CD4-positive, alpha-beta T cell treated with Interferon gamma for 1 hour (primary cell): ENCODE data around the gene TLE4.
A peak's percentile ranks its signal among the peaks of the same experiment; 100 is the strongest.

Source experiments
- DNase-seq: peaks from one replicate; pipeline ENCODE4 v3.0.0-alpha.2; 2020

TLE4 gene

GRCh38 chr9:79667817-79668436 is 96.2 kb downstream of the TLE4 start:
- DNase-seq, result no peak

- DNase-seq, result no peak
These were observed 97.2 kb downstream of the TLE4 start for GRCh38 chr9:79668956-79669355.

- DNase-seq, result no peak
These were observed 98.7 kb downstream of the TLE4 start for GRCh38 chr9:79670269-79670961.

- no peak for DNase-seq
These were observed 99.8 kb downstream of the TLE4 start for GRCh38 chr9:79671558-79671957.

GRCh38 chr9:79672236-79672635 is 100.5 kb downstream of the TLE4 start:
- no peak for DNase-seq

GRCh38 chr9:79672891-79673290 is 101.1 kb downstream of the TLE4 start:
- DNase-seq, result no peak

- no peak for DNase-seq
These were observed 101.8 kb downstream of the TLE4 start for GRCh38 chr9:79673614-79674013.

GRCh38 chr9:79674052-79674777 is 102.5 kb downstream of the TLE4 start:
- DNase-seq, result no peak

GRCh38 chr9:79681576-79681975 is 109.8 kb downstream of the TLE4 start:
- DNase-seq, result no peak

GRCh38 chr9:79682076-79682736 is 110.4 kb downstream of the TLE4 start:
- DNase-seq, result no peak

- DNase-seq, result no peak
These were observed 112.3 kb downstream of the TLE4 start for GRCh38 chr9:79684059-79684458.

GRCh38 chr9:79684711-79685575 is 113.2 kb downstream of the TLE4 start:
- no peak for DNase-seq

- no peak for DNase-seq
These were observed 113.8 kb downstream of the TLE4 start for GRCh38 chr9:79685577-79685976.

- no peak for DNase-seq
These were observed 114.8 kb downstream of the TLE4 start for GRCh38 chr9:79686381-79687130.

- DNase-seq, result peak; percentile 28
These were observed 115.3 kb downstream of the TLE4 start for GRCh38 chr9:79687131-79687447.

GRCh38 chr9:79688363-79688762 is 116.6 kb downstream of the TLE4 start:
- DNase-seq, result no peak

GRCh38 chr9:79689576-79689975 is 117.8 kb downstream of the TLE4 start:
- no peak for DNase-seq

- no peak for DNase-seq
These were observed 119.7 kb downstream of the TLE4 start for GRCh38 chr9:79691496-79691895.

GRCh38 chr9:79692857-79693571 is 121.2 kb downstream of the TLE4 start:
- no peak for DNase-seq

- DNase-seq, result no peak
These were observed 122.0 kb downstream of the TLE4 start for GRCh38 chr9:79693750-79694149.

GRCh38 chr9:79694208-79694607 is 122.4 kb downstream of the TLE4 start:
- DNase-seq, result no peak
